Esophagus squamous epithelium (tissue), 5 donors: ENCODE data around the gene CTSW. TPM values are rescaled to one million over a fixed set of nuclear protein-coding genes. Genes with fewer than 3 reads are reported as not detected.

Experiments
- DNase-seq: peaks from one replicate; lab custom pipeline; 2025; lab: John Stamatoyannopoulos, UW
- H3K27ac ChIP-seq, 4 donors: fragments of 200-600 bp; sonication (generic); one replicate each; pipeline ENCODE4 v1.5.1; 2016 to 2019; ENCODE audit warnings: mild to moderate bottlenecking in 1 of 4
- H3K27me3 ChIP-seq, 4 donors: fragments of 200-600 bp; sonication (generic); 1 replicate in 3 of 4; 2 replicates in 1 of 4; pipeline versions ENCODE4 v1.5.1 to v1.6.0; 2017 to 2021; ENCODE audit warnings: antibody characterized with exemption in 1 of 4
- H3K36me3 ChIP-seq, 3 donors: fragments of 200-600 bp; sonication (generic); one replicate each; pipeline ENCODE4 v1.5.1; 2016 to 2019
- H3K4me1 ChIP-seq, 3 donors: fragments of 200-600 bp; sonication (generic); one replicate each; pipeline ENCODE4 v1.5.1; 2017 to 2019
- H3K4me3 ChIP-seq, 4 donors: fragments of 200-600 bp; sonication (generic); 1 replicate in 3 of 4; 2 replicates in 1 of 4; pipeline ENCODE4 v1.5.1; 2016 to 2019; ENCODE audit warnings: mild to moderate bottlenecking in 2 of 4, moderate library complexity in 1 of 4
- H3K9me3 ChIP-seq, 3 donors: fragments of 200-600 bp; sonication (generic); one replicate each; pipeline ENCODE4 v1.5.1; 2016 to 2019
- POLR2A ChIP-seq, 4 donors: fragments of 450-650 bp; IDR thresholded peaks; one replicate each; pipeline ENCODE4 v1.6.1; 2017; ENCODE audit warnings: antibody characterized with exemption in 4 of 4, mild to moderate bottlenecking in 4 of 4, moderate library complexity in 3 of 4
- WGBS, 2 donors: methylation state at CpG; one replicate each; pipeline ENCODE4 v1.1.5; 2018; 5-methylcytosine and 5-hydroxymethylcytosine counted together
- intact Hi-C: fragments of 100-400 bp; cut with DNase I; formaldehyde crosslinking; loops from one replicate; pipeline ENCODE4 v1.15.0; 2022
- total RNA-seq, 4 donors: library from RNA; depleted of rRNA; stranded (reverse); fragments of >200 nt; gene quantifications; one replicate each; pipeline ENCODE4 v1.1.0, GENCODE V29; 2016
- TF ChIP-seq, protein P1 (sequence below), 6 experiments: fragments of 450-650 bp in 4 of 6; fragments of 200-600 bp in 2 of 6; sonication (generic) in 2 of 6; IDR thresholded peaks; one replicate each; pipeline ENCODE4 v1.5.1; 2016 to 2019; ENCODE audit warnings: antibody characterized with exemption in 6 of 6, mild to moderate bottlenecking in 4 of 6, moderate library complexity in 4 of 6
- donor health status: DM: yes; HTN: yes; CAD: no.

Gene CTSW
- total RNA-seq, 4 donors from 2014 or later: 0.21 to 3.6 (median 1.8) TPM

- WGBS, 2 donors: 86 to 87% methylated on average over 8 to 11 of the region's 12 CpGs
- Histone ChIP-seq H3K27ac (no peak overlapping the region), H3K4me3 (no peak overlapping the region), H3K4me1 (peaks cover 19 to 56% (median 23%) of the 10 kb centered on the region in 3 donors), H3K9me3 (no peaks in the 10 kb centered on the region), H3K27me3 (no peaks in the 10 kb centered on the region), H3K36me3 (peaks cover 0 to 53% (median 11%) of the 10 kb centered on the region in 3 donors)
- intact Hi-C loops: no loop called here
- TF ChIP-seq, protein P1, sequence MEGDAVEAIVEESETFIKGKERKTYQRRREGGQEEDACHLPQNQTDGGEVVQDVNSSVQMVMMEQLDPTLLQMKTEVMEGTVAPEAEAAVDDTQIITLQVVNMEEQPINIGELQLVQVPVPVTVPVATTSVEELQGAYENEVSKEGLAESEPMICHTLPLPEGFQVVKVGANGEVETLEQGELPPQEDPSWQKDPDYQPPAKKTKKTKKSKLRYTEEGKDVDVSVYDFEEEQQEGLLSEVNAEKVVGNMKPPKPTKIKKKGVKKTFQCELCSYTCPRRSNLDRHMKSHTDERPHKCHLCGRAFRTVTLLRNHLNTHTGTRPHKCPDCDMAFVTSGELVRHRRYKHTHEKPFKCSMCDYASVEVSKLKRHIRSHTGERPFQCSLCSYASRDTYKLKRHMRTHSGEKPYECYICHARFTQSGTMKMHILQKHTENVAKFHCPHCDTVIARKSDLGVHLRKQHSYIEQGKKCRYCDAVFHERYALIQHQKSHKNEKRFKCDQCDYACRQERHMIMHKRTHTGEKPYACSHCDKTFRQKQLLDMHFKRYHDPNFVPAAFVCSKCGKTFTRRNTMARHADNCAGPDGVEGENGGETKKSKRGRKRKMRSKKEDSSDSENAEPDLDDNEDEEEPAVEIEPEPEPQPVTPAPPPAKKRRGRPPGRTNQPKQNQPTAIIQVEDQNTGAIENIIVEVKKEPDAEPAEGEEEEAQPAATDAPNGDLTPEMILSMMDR (IDR thresholded peaks at IDR 0.05): peak in 1 of 6 experiments; percentile 7
- TF ChIP-seq POLR2A (IDR thresholded peaks at IDR 0.05): no peak
- no peak for DNase-seq
These were observed 6.3 kb downstream of the CTSW start for GRCh38 chr11:65885808-65886536.

DNA sequence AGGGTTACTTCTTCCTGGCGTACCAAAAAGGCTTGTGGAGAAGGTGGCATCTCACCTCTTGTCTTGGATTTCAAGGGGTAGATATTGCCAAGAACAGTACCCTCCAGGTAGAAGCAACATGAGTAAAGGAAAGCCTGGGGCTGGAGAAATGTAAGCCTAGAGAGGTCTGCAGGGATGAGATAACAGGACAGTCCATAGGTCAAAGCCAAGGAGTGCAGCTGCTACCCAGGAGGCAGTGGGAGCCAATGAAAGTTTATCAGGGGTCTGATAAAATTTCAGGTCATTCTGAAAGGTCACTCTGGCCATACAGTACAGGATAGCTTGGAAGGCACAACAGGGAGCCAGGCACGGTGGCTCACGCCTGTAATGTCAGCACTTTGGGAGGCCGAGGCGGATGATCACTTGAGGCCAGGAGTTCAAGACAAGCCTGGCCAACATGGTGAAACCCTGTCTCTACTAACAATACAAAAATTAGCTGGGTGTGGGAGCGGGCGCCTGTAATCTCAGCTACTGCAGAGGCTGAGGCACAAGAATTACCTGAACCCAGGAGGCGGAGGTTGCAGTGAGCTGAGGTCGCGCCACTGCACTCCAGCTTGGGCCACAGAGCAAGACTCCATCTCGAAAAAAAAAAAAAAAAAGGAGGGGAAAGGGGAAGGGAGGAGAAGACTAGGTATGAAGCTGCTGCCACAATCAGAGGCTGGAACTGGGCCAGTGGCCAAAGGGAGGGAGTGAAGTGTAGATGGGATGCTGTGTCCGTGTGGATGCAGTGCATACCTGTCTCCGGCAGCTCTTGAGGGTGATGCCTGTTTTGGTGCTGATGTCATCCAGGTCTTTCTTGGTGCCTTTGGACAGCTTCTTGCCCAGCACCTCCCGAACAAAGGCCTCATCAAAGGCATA is 7.4 kb downstream of the CTSW start:
- WGBS, 2 donors: 73 to 81% methylated on average over 8 to 14 of the region's 14 CpGs
- H3K4me3 ChIP-seq: peak overlapping the region in 3 of 4 donors; percentile 83 to 90 (median 83)

GRCh38 chr11:65887723-65888162 is 8.1 kb downstream of the CTSW start:
- 3 to 50% methylated on average over 1 to 6 of the region's 23 CpGs for WGBS, 2 donors
- Histone ChIP-seq H3K27ac (peak overlapping the region; percentile 93 to 98 (median 97)), H3K36me3 (peaks cover 0 to 52% (median 11%) of the 10 kb centered on the region in 3 donors), H3K4me1 (peaks cover 37 to 74% (median 40%) of the 10 kb centered on the region in 3 donors), H3K9me3 (no peaks in the 10 kb centered on the region), H3K4me3 (peak overlapping the region; percentile 56 to 90 (median 83)), H3K27me3 (no peaks in the 10 kb centered on the region)
- TF ChIP-seq, protein P1 (IDR thresholded peaks at IDR 0.05): no peak
- TF ChIP-seq POLR2A (IDR thresholded peaks at IDR 0.05): no peak
- intact Hi-C loops: no loop called here
- DNase-seq: no peak

More for the DNA sequence above, 7.4 kb downstream of the CTSW start:
- TF ChIP-seq, protein P1 (IDR thresholded peaks at IDR 0.05): no peak
- no peak for TF ChIP-seq POLR2A (IDR thresholded peaks at IDR 0.05)
- Histone ChIP-seq H3K9me3 (no peaks in the 10 kb centered on the region), H3K4me1 (peaks cover 30 to 67% (median 34%) of the 10 kb centered on the region in 3 donors), H3K36me3 (peaks cover 0 to 52% (median 11%) of the 10 kb centered on the region in 3 donors), H3K27ac (peak overlapping the region; percentile 93 to 98 (median 97)), H3K27me3 (no peaks in the 10 kb centered on the region)
- intact Hi-C loops: no loop called here
- no peak for DNase-seq

- WGBS, 2 donors: 0% methylated on average over 7 to 11 of the region's 57 CpGs
- peak within 1 kb of the TSS; percentile 93 to 98 (median 97) for H3K27ac ChIP-seq
- TF ChIP-seq POLR2A (IDR thresholded peaks at IDR 0.05): peak in 3 of 4 donors; percentile 59 to 94 (median 81)
- TF ChIP-seq, protein P1 (IDR thresholded peaks at IDR 0.05): peak; percentile 71 to 97 (median 94)
- peak within 1 kb of the TSS; percentile 56 to 90 (median 83) for H3K4me3 ChIP-seq
- peaks cover 42 to 79% (median 46%) of the 10 kb centered on the region in 3 donors for H3K4me1 ChIP-seq
- peaks cover 0 to 49% (median 11%) of the 10 kb centered on the region in 3 donors for H3K36me3 ChIP-seq
- no peaks in the 10 kb centered on the region for H3K27me3 ChIP-seq
- no peaks in the 10 kb centered on the region for H3K9me3 ChIP-seq
- peak; percentile 88 for DNase-seq
- intact Hi-C loops: no loop called here
These were observed 8.7 kb downstream of the CTSW start, which contains the start of gene FIBP for GRCh38 chr11:65888163-65888814. TSS of gene FIBP (minus strand) at chr11:65888471. CDS start at chr11:65888418, 53 bp downstream.
